ENCODE data around the gene ZC3HAV1L. TPM values are rescaled to one million over a fixed set of nuclear protein-coding genes. Genes with fewer than 3 reads are reported as not detected.
"Not testable (repeated sequence)": the region's sequence is repeated elsewhere in the genome, so short reads cannot be mapped to it uniquely, and the experiment has no call there.

ZC3HAV1L gene
- total RNA-seq, 8 experiments from 2014 or later: 0.27 to 15.2 (median 1.4) TPM; not detected in 1

DNA sequence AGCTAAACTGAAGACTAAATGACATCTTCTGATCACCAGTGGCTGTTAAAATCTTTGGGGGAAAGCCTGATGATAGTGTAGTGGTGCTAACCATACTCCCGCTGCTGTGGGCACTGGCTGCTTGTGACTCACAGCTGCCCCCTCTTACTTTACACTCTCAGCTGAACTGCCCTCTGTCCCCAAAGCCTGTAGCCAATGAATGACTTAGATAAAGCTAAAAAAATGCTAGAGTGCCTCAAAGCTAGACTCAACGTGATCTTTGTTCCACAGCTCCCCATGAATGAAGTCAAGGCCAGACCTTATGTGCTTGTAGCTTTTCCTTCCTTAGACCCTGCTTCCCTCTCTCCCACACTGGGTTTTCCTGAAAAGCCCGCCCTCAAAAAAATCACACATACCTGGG, 6.5 kb downstream of the ZC3HAV1L start:
- Histone ChIP-seq H3K4me1 (replicated peaks in 1 of 2) (no peaks in the 10 kb centered on the region), H3K4me3 (no peak overlapping the region), H3K27ac (no peak overlapping the region)
- in situ Hi-C loops (cut with MboI; ENCODE audit: low pct_unique_long_range_greater_than_20kb in 2 of 9, low sequenced_read_pairs in 9 of 9, unreplicated experiment in 9 of 9): no loop called here
- 67 to 100% (median 90%) methylated on average over 1 to 3 of the region's 3 CpGs; no CpG with 5 or more reads in 4 of the 10 experiments for WGBS, 10 experiments
- ATAC-seq (replicated peaks in 6 of 8): no peak

GRCh38 chr7:139026551-139026950, 9.3 kb downstream of the ZC3HAV1L start:
- H3K27ac ChIP-seq: no peak overlapping the region
- H3K4me3 ChIP-seq: no peak overlapping the region
- no peaks in the 10 kb centered on the region for H3K4me1 ChIP-seq (replicated peaks in 1 of 2)
- 78 to 100% (median 90%) methylated on average over 1 to 6 of the region's 6 CpGs; no CpG with 5 or more reads in 1 of the 10 experiments for WGBS, 10 experiments
- ATAC-seq (replicated peaks in 6 of 8): no peak
- in situ Hi-C loops (cut with MboI; ENCODE audit: low pct_unique_long_range_greater_than_20kb in 2 of 9, low sequenced_read_pairs in 9 of 9, unreplicated experiment in 9 of 9): no loop called here

DNA sequence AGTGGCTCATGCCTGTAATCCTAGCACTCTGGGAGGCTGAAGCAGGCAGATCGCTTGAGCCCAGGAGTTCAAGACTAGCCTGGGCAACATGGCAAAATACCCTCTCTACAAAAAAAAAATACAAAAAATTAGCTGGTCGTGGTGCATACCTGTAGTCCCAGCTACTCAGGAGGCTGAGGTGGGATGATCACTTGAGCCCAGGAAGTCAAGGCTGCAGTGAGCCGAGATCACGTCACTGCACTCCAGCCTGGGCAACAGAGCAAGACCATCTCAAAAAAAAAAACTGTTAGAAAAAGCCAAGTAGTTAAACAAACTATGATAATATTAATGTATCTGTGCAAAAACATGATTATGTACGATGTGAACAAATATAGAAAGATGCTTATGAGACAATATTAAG, 10.0 kb downstream of the ZC3HAV1L start:
- H3K27ac ChIP-seq; H3K4me1 ChIP-seq (replicated peaks in 1 of 2); ATAC-seq (replicated peaks in 6 of 8); H3K4me3 ChIP-seq; in situ Hi-C loops (cut with MboI; ENCODE audit: low pct_unique_long_range_greater_than_20kb in 2 of 9, low sequenced_read_pairs in 9 of 9, unreplicated experiment in 9 of 9): not testable (repeated sequence)
- 75 to 97% (median 90%) methylated on average over 1 to 4 of the region's 5 CpGs; no CpG with 5 or more reads in 1 of the 10 experiments for WGBS, 10 experiments

DNA sequence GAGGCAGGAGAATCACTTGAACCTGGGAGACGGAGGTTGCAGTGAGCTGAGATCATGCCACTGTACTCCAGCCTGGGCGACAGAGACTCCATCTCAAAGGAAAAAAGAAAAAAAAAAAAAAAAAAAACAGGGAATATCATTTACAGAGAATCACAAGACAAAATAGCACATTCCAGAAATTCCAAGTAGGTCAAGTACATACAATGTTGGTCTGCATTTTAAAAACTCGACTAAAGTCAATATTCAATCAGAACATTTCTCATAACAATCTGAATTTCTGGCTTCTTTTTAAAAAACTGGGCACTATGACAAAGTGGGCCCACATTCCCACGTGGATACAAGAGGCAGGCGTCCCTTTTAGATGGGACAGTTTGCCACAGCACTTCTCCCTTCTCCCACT, 12.8 kb downstream of the ZC3HAV1L start:
- ATAC-seq (replicated peaks in 6 of 8): no peak
- H3K27ac ChIP-seq: no peak overlapping the region
- in situ Hi-C loops (cut with MboI; ENCODE audit: low pct_unique_long_range_greater_than_20kb in 2 of 9, low sequenced_read_pairs in 9 of 9, unreplicated experiment in 9 of 9): no loop called here
- WGBS, 10 experiments: 57 to 100% (median 82%) methylated on average over 1 to 5 of the region's 5 CpGs; no CpG with 5 or more reads in 2 of the 10 experiments
- no peak overlapping the region for H3K4me3 ChIP-seq
- H3K4me1 ChIP-seq (replicated peaks in 1 of 2): no peaks in the 10 kb centered on the region

DNA sequence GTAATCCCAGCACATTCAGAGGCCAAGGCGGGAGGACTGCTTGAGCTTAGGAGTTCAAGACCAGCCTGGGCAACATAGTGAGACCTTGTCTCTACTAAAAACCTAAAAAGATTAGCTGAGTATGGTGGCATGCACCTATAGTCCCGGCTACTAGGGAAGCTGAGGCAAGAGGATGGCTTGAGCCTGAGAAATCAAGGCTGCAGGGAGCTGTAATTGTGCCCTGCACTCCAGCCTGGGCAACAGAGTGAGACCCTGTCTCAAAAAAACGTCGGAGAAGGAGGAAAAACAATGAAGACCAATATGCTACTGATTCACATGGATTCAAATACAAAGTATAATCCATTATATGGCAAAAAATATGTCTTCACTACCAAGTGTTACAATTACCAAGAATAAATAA, 13.6 kb downstream of the ZC3HAV1L start:
- no peak overlapping the region for H3K27ac ChIP-seq
- in situ Hi-C loops (cut with MboI; ENCODE audit: low pct_unique_long_range_greater_than_20kb in 2 of 9, low sequenced_read_pairs in 9 of 9, unreplicated experiment in 9 of 9): no loop called here
- no peak for ATAC-seq (replicated peaks in 6 of 8)
- 47 to 93% (median 74%) methylated on average over 3 to 4 of the region's 4 CpGs; no CpG with 5 or more reads in 1 of the 10 experiments for WGBS, 10 experiments
- no peaks in the 10 kb centered on the region for H3K4me1 ChIP-seq (replicated peaks in 1 of 2)
- H3K4me3 ChIP-seq: no peak overlapping the region

GRCh38 chr7:139018910-139019309, 16.9 kb downstream of the ZC3HAV1L start:
- WGBS, 10 experiments: 20 to 100% (median 81%) methylated on average over 1 to 3 of the region's 3 CpGs
- Histone ChIP-seq H3K27ac (no peak overlapping the region), H3K4me1 (replicated peaks in 1 of 2) (no peaks in the 10 kb centered on the region), H3K4me3 (no peak overlapping the region)
- in situ Hi-C loops (cut with MboI; ENCODE audit: low pct_unique_long_range_greater_than_20kb in 2 of 9, low sequenced_read_pairs in 9 of 9, unreplicated experiment in 9 of 9): no loop called here
- no peak for ATAC-seq (replicated peaks in 6 of 8)

GRCh38 chr7:139016931-139017511, 18.8 kb downstream of the ZC3HAV1L start:
- in situ Hi-C loops (cut with MboI; ENCODE audit: low pct_unique_long_range_greater_than_20kb in 2 of 9, low sequenced_read_pairs in 9 of 9, unreplicated experiment in 9 of 9): no loop called here
- WGBS, 10 experiments: 11 to 93% (median 51%) methylated on average over 2 to 7 of the region's 7 CpGs
- peak; percentile 60 to 99 (median 84) for ATAC-seq (replicated peaks in 6 of 8)
- Histone ChIP-seq H3K27ac (no peak overlapping the region), H3K4me3 (no peak overlapping the region), H3K4me1 (replicated peaks in 1 of 2) (no peaks in the 10 kb centered on the region)

GRCh38 chr7:139011373-139011772, 24.5 kb downstream of the ZC3HAV1L start:
- 47 to 100% (median 96%) methylated on average over 1 to 3 of the region's 3 CpGs for WGBS, 10 experiments
- in situ Hi-C loops (cut with MboI; ENCODE audit: low pct_unique_long_range_greater_than_20kb in 2 of 9, low sequenced_read_pairs in 9 of 9, unreplicated experiment in 9 of 9): no loop called here
- no peak for ATAC-seq (replicated peaks in 6 of 8)
- Histone ChIP-seq H3K27ac (no peak overlapping the region), H3K4me1 (replicated peaks in 1 of 2) (no peaks in the 10 kb centered on the region), H3K4me3 (no peak overlapping the region)

GRCh38 chr7:139004321-139005090, 31.3 kb downstream of the ZC3HAV1L start:
- no peak for ATAC-seq (replicated peaks in 6 of 8)
- no peak overlapping the region for H3K27ac ChIP-seq
- H3K4me3 ChIP-seq: no peak overlapping the region
- in situ Hi-C loops (cut with MboI; ENCODE audit: low pct_unique_long_range_greater_than_20kb in 2 of 9, low sequenced_read_pairs in 9 of 9, unreplicated experiment in 9 of 9): no loop called here
- no peaks in the 10 kb centered on the region for H3K4me1 ChIP-seq (replicated peaks in 1 of 2)

DNA sequence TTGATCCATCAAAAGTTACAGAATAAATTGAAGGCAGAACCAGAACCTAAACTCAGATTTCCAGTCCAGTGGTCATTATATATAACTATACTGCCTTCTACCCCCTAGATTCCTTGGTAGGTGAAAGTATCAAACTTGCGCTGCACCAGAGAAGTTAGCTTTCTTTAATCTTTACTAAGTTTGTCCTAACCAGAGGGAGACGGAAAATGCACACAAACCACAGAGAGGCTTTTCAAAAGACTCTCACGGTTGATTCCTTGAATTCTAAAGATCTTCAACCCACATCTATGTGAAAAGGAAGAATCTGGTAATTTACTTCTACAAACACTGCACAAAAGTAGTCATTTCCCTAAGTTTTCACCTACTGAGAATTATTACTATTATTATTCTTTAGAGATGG, 36.4 kb downstream of the ZC3HAV1L start:
- in situ Hi-C loops (cut with MboI; ENCODE audit: low pct_unique_long_range_greater_than_20kb in 2 of 9, low sequenced_read_pairs in 9 of 9, unreplicated experiment in 9 of 9): no loop called here
- no peak overlapping the region for H3K27ac ChIP-seq
- H3K4me3 ChIP-seq: no peak overlapping the region
- no peak for ATAC-seq (replicated peaks in 6 of 8)
- no peaks in the 10 kb centered on the region for H3K4me1 ChIP-seq (replicated peaks in 1 of 2)
- 40 to 100% (median 88%) methylated on average over 1 to 3 of the region's 3 CpGs; no CpG with 5 or more reads in 2 of the 10 experiments for WGBS, 10 experiments

DNA sequence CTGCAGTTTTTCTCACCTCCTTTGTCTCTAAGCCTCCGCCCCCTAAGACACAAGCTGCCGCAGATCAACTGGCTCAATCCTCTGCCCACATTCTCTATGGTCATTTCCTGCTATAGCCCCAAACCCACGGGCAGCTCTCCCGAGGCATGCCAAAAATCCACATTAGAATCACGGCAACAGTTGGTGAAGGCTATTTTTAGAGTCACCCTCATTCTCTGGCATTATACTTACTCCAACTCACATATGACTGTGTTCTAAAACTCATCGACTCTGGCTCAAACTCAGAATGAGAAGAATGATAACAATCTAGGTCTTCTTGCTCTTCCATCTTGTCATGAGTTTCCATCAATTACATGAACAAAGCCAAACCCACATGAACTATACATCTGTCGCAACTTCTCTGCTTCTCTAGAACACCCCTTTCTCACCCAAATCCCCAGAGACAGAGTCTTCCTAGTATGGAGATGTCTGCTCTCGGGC, 43.8 kb downstream of the ZC3HAV1L start:
- ATAC-seq (replicated peaks in 6 of 8): no peak
- H3K27ac ChIP-seq: no peak overlapping the region
- no peak overlapping the region for H3K4me3 ChIP-seq
- in situ Hi-C loops (cut with MboI; ENCODE audit: low pct_unique_long_range_greater_than_20kb in 2 of 9, low sequenced_read_pairs in 9 of 9, unreplicated experiment in 9 of 9): no loop called here
- H3K4me1 ChIP-seq (replicated peaks in 1 of 2): no peaks in the 10 kb centered on the region
- 12 to 97% (median 87%) methylated on average over 5 to 8 of the region's 8 CpGs; no CpG with 5 or more reads in 2 of the 10 experiments for WGBS, 10 experiments

GRCh38 chr7:138987686-138988085, 48.2 kb downstream of the ZC3HAV1L start:
- no peak for ATAC-seq (replicated peaks in 6 of 8)
- no peak overlapping the region for H3K4me3 ChIP-seq
- peaks cover 0 to under 1% of the 10 kb centered on the region in 2 donors for H3K4me1 ChIP-seq (replicated peaks in 1 of 2)
- 86 to 100% (median 100%) methylated on average over 1 of the region's 1 CpG; no CpG with 5 or more reads in 3 of the 10 experiments for WGBS, 10 experiments
- in situ Hi-C loops (cut with MboI; ENCODE audit: low pct_unique_long_range_greater_than_20kb in 2 of 9, low sequenced_read_pairs in 9 of 9, unreplicated experiment in 9 of 9): no loop called here
- no peak overlapping the region for H3K27ac ChIP-seq

DNA sequence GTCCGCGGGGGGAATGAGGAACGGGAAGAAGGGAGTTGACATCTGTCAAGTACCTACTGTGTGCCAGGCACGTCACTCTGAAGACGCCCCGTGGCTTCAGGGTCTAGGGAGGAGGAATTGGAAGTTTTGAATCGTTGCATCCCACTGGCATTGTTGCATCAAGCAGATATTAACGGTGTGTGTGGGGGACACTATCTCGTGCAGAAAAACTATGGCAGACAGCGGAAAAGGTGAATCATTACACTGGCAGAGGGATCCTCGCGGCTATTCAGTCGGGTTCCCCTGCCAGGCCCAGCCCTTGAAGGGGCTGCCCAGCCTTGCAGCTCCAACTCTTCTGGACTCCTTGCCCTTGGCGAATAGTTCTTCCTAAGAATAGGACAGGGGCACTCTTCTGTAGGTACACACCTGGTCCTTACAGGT, 53.6 kb downstream of the ZC3HAV1L start:
- H3K4me3 ChIP-seq: peak overlapping the region; percentile 56 to 83 (median 71)
- ATAC-seq (replicated peaks in 6 of 8): no peak
- WGBS, 10 experiments: 17 to 51% (median 32%) methylated on average over 2 to 14 of the region's 14 CpGs; no CpG with 5 or more reads in 4 of the 10 experiments
- in situ Hi-C loops (cut with MboI; ENCODE audit: low pct_unique_long_range_greater_than_20kb in 2 of 9, low sequenced_read_pairs in 9 of 9, unreplicated experiment in 9 of 9): no loop called here
- peak overlapping the region; percentile 81 to 87 for H3K27ac ChIP-seq
- peaks cover 9 to 13% of the 10 kb centered on the region in 2 donors for H3K4me1 ChIP-seq (replicated peaks in 1 of 2)

Data from motor neuron (in vitro differentiated cells).